Suppressor macrophage treated with lipopolysaccharide for 1 hour (primary cell): Measurements from ENCODE around the gene OR1J1.

Experiments
- DNase-seq, 3 donors: peaks; one replicate each; pipeline ENCODE4 v3.0.0-alpha.2; 2020 to 2022

Gene OR1J1, protein sequence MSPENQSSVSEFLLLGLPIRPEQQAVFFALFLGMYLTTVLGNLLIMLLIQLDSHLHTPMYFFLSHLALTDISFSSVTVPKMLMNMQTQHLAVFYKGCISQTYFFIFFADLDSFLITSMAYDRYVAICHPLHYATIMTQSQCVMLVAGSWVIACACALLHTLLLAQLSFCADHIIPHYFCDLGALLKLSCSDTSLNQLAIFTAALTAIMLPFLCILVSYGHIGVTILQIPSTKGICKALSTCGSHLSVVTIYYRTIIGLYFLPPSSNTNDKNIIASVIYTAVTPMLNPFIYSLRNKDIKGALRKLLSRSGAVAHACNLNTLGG

DNA sequence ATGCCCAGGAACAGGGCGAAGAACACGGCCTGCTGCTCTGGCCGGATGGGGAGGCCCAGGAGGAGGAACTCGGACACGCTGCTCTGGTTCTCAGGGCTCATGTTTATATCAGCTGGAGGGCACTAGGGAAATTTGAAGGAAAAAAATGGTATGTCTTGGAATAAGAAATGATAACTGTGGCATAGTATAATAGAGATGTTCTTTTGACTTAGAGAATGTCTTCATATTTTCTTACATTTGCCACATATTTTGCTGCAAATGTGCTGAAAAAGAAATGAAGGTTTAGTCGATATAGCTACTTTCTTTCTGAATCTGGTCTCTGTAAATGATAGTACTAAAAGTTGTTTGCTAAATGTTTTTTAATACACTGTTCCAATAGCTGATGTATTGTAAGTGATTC, at the start of gene OR1J1:
TSS of gene OR1J1 (minus strand) at position 101 of the 400 bp plus-strand sequence. CDS start at position 101, 0 bp downstream.
- DNase-seq, result no peak

DNA sequence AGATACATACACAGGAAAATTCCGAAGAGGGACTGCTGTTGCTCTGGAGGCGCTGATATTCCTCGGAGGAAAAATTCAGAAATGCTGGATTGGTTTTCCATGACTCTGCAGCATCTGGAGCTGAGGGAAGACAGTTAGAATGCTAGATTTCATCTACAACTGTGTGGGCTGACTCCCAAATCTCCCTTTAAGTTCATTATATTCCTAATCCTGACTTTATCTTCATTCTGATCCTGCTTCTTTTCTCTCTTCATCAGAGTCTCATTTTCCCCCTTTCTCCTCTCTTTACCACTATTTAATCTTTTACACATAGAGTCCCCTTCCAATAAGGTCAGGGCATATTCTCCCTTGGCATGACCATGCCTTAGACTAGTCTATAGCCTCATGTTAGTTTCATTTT, 49.5 kb upstream of the OR1J1 start, which contains the start of gene OR1N1:
TSS of gene OR1N1 (minus strand) at position 101 of the 400 bp plus-strand sequence. CDS start at position 101, 0 bp downstream.
- no peak for DNase-seq

DNA sequence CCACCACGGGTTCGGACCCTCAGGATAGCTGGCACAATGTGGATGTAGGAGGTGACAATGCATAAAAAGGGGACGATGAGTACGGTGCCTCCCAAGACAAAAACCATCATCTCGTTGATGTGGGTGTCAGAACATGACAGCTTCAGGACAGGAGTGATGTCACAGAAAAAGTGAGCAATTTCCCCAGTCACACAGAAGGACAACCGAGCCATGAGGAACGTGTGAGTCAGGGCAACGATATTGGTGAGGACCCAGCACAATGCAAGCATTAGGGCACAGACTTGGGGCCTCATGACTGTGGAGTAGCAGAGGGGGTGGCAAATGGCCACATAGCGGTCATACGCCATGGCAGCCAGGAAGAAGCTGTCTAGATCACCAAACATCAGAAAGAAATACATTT, 48.9 kb upstream of the OR1J1 start:
- no peak for DNase-seq

DNA sequence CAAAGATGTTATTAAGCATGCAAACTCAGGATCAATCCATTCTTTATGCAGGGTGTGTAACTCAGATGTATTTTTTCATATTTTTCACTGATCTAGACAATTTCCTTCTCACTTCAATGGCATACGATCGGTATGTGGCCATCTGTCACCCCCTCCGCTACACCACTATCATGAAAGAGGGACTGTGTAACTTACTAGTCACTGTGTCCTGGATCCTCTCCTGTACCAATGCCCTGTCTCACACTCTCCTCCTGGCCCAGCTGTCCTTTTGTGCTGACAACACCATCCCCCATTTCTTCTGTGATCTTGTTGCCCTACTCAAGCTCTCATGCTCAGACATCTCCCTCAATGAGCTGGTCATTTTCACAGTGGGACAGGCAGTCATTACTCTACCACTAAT, 41.6 kb upstream of the OR1J1 start:
- no peak for DNase-seq

DNA sequence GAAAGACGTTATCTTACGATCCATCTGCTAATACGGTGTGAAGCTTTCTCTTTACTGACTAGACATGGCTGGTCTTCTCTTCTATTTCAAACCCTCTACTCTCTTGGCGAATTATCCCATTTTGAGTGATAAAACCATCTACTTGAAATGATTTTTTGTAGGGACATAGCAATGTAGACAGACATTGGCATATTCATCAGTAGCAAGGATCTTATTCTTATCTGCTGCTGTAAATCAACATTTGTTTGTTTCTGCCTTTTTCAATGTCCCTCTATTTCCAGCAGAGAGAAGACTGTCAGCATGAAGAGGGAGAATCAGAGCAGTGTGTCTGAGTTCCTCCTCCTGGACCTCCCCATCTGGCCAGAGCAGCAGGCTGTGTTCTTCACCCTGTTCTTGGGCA, 41.1 kb upstream of the OR1J1 start, which contains the start of gene OR1J4:
TSS of gene OR1J4 (plus strand) at position 301 of the 400 bp plus-strand sequence. CDS start at position 301, 0 bp downstream.
- no peak for DNase-seq

DNA sequence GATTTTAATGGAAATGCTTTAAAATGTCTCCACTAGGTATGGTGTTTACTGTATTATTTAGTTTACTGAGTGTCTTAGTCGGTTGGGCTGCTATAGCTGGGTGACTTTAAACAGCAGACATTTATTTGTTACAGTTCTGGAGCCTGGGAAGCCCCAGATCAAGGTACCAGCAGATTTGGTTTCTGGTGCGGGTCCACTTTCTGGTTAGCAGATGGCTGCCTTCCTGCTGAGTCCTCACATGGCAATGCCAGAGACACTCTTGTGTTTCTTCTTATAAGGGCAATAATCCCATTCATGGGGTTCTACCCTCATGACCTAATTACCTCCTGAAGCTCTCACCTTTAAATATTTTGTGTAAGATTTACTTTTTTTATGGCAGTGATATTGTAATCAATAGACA, 40.5 kb upstream of the OR1J1 start:
- DNase-seq, result no peak

DNA sequence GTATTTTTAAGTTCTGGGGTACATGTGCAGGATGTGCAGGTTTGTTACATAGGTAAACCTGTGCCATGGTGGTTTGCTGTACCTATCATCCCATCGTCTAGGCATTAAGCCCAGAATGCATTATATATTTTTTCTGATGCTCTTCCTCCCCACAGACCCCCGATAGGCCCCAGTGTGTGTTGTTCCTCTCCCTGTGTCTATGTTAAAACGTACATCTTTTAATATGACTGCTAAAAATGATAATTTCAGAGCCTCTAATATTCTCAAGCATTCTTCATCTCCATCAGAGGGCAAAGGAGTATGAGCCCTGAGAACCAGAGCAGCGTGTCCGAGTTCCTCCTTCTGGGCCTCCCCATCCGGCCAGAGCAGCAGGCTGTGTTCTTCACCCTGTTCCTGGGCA, 32.8 kb upstream of the OR1J1 start, which contains the start of gene OR1J2:
TSS of gene OR1J2 (plus strand) at position 301 of the 400 bp plus-strand sequence. CDS start at position 301, 0 bp downstream.
- DNase-seq, result no peak

DNA sequence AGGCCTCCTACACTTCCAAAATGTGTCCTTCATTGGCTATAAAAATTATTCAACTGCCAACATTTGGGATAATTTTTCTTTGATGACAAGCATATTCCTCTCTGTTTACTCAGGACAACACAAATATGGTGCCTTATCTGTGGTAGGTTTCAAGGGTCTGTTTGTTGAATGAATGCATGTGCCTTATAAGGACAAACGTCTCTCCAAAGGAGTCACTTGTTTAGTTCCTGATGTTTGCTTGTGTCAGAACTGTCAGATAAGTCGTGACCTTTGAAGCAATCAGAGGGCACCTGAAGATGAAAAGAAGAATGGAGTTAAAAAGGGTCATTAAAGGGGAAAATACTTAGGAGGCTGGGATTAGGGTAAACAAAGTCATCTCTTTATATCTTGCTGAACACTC, 29.2 kb upstream of the OR1J1 start:
- DNase-seq, result no peak

DNA sequence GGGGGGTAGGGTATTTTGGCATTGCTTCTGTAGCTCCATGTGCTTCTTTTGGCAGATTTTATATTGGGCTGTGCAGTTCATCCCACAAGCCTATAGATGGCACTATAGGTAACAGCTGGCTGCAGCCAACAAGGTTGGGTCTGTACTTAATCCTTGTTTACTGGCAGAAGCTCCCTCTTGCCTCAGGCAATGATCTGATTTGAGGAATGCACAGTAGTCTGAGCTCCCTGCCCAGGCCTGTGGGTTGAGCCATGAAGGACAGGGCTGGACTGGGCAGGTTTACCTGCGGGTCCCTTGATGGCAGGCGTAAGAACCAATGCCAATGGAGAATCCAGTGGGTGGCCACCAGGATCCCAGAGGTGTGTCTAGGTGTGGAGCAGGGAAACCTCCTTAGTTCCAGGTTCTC, 21.2 kb upstream of the OR1J1 start:
- DNase-seq, result peak; percentile 24 to 55 (median 41)

DNA sequence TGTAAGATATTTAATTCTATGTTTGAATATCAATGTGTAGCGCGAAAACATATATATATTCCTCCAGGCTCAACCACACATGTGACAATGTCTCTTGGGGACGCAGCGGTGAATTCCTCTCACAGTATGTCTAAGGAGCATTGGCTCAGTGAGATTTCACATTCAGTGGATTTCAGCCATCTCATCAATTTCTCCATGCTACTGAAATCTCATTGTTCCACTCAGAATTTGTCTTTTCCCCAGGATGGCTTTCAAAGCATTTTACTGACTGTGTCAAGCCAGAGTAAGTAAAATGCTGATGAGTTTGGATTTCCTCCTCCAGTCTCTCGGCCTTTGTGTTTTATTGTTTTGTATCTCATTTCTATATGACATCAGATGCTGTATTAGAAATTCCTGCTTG, 1.3 kb upstream of the OR1J1 start:
- DNase-seq, result no peak

DNA sequence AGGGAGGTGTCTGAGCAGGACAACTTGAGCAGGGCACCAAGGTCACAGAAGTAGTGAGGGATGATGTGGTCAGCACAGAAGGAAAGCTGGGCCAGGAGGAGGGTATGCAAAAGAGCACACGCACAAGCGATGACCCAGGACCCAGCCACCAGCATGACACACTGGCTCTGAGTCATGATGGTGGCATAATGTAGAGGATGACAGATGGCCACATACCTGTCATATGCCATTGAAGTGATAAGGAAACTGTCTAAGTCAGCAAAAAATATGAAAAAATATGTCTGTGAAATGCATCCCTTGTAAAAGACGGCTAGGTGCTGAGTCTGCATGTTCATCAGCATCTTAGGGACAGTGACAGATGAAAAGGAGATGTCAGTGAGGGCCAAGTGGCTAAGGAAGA, 380 bp downstream of the OR1J1 start:
- DNase-seq, result peak; percentile 25 to 33 (median 30)

DNA sequence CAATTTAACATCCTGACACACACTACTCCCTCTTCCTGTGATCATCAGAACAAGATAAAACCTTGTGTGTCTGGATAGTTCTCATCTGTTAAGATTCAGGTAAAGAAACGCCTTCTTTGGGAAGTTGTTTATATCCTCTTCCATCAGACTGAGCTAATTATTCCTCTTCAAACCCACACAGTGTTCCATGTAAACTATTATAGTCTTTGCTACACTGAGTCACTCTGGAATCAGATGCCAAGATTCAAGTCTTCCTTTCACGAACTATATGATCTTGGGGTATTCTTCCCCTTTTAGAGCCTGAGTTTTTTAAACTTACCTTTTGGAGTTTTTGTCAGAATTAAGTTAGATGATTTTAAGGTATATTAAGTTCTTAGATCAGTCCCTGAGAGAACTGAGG, 2.0 kb downstream of the OR1J1 start:
- no peak for DNase-seq

DNA sequence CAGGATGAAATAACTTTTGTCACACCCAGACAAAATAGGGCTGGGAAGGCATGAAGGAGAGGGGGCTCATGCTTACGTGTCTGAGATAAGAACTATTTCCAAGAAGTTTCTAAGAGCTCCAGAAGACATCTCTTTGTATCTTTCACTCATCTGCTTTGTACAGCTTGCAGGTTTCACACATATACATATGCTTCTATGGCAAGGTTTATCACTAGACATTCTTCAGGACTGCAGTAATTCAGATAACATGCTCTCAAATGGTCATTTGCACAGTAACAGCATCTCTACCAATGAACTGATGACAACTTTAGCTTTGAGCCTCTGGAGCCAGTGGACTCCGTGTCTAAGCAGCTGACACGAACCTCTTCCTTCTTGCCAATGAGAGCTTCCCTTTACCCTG, 3.2 kb downstream of the OR1J1 start:
- no peak for DNase-seq

DNA sequence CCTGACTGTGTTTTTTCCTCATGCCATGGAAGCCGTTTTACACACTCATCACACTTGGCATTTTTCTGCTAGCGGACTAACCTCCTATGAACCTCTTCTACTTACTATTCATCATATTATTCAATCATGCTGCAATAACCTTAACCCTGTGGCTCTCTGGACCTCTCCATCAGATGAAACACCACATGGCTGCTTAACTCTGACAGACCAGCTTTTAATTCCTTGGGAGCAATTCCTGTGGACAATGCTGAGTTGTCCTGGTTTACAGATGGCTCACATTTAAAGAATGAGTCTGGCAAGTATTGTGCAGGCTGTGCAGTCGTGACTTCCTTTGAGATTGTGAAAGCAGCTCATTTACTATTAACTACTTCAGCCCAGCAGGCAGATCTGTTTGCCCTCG, 9.0 kb downstream of the OR1J1 start:
- DNase-seq, result no peak

DNA sequence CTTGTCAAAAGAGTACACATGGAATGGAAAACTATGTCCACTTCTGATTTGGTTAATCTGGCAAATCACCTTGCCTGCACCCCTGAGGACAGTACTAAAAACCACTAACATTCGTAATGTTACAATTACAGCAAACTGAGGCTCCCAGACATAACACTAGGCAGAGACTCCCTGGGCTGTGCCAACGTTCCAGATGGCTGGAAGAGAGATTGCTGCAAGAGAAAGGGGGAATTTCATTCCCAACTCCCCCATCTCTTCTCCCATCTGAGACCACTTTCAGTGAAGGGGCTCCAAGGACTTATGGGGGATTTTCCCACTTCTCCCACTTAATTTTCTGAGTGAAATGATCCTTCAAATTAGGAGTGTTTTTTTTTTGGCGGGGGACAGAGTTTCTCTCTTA, 11.3 kb downstream of the OR1J1 start:
- DNase-seq, result no peak

DNA sequence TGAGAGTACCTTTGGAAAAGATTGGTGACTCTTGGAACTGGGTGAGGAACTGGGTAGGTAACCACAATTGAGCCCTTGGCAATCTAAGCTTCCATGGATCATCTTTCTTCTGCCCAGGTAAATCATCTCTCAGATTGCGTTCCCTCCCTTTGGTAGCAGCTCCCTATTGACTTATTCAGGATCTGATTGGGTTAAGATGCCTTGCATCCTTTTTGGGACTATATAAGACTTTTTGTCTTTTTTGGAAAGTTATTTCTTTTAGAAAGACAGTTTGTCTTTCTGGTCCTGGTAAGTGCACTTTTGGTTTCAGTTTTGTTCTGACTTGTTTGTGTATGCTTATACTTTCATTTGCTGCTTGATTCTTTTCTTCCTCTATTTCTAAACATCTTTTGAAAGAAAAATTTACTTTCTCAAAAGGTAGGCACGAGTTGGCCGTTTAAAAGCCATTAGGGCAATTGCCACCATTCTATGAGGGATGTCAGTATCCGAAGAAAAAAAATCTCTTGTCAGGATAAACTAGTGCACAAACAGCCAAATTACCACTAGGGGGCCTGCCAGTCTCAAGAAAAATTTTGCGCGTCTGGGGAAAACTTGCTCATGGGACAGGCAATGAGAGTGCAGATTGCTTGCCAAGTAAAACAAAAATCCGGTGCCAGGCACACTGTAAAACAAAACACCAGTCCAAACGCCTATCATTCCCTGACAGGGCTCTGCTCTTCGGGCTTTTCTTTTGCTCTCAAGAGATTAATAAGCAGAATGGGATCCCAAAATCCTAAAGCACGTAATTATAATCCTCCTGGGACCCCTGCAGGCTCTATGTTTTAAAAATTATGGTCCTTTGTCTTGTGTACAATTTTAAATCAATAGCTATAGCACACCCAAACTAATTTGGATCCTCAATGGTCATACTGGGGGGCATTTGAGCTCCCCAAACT, 12.8 kb downstream of the OR1J1 start:
- peak; percentile 81 to 87 (median 82) for DNase-seq

DNA sequence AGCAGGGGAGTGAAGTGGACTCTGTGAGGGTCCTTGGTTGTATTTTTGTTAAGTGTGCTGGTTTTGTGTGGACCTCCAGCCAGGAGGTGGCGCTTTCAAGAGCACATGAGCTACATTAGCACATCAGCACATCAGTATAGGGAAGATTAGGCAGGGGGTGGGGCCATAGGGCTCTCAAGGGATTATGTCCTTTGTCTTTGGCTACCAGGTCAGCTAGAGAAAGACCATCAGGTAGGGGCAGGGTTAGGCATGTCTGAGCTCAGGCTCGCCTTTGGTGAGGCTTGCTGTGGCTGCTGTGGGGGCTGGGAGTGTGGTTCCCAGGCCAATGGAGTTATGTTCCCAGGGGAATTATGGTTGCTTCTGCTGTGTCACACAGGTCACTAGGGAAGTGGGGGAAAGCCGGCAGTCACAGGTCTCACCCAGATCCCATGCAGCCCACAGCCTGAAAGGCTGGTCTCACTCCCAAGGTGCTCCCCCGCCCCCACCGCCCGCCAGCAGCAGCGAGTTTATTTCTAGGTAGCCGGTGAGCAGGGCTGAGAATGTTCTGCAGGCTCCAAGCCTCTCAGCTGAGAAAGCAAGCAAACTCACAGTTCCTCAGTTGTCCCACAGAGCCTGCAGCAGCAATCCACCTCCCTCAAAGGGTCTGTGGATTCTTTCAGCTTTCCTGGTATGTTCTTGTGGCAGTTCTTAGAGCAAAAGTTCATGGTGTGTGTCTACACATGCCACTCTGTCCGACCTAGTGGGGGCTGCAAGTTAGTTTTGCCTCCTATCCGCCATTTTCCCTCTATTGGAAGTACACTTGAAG, 13.7 kb downstream of the OR1J1 start:
- DNase-seq, result peak in 2 of 3 donors; percentile 14 to 20

DNA sequence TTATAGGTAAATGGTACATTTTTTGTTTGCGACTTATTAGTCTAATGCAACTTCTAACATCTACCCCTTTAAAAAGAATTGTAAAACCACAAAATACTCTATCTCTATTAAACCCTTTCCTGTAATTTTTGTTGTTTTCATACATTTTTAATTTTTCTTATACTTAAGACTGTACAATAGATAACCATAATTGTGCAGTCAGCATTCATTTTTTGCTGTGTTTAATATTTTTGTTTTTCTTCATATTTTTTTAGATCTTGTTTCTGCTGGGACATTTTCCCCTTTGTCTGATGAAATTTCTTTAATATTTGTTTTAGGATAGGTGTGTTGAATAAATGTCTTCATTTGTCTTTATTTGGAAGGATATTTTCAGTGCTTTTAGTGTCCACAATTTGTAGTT, 19.9 kb downstream of the OR1J1 start:
- DNase-seq, result no peak

DNA sequence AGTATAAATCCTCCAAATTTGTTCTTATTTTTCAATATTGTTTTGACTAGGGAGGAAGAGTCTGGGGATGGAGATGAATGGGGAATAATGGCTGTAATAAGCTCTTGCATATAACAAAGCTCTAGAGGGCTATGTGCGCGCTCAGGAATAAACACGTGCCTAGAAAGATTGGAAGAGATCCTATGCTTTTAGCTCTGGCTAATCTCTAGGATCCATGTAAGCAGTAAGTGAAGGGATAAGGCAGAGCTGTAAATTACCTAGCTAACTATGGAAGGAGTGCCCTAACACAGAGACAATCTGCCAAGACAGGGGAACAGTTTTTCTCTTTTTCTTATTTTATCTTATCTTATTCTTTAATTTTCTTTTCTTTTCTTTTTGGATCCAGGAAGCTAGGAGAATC, 21.6 kb downstream of the OR1J1 start:
- no peak for DNase-seq

DNA sequence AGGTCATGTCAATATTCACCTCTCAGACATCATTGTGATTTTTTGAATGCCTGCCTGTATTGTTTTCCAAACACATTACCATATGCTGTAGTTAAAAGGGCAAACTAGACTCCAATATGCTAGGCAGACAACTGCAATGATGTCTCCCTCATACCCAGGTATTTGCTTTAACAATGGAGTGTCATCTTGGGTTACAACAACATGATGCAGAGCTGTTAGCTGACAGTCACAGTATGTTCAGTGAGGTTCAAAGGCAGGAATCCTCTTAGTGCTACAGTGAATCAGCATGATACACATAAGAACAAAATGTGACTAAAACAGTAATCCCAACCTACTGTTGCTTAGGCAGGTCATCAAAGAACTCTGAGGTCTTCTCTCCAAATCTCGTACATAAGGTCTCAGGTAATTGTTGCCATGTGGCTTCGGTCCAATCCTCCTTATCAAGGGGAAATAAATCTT, 24.0 kb downstream of the OR1J1 start:
- DNase-seq, result no peak

DNA sequence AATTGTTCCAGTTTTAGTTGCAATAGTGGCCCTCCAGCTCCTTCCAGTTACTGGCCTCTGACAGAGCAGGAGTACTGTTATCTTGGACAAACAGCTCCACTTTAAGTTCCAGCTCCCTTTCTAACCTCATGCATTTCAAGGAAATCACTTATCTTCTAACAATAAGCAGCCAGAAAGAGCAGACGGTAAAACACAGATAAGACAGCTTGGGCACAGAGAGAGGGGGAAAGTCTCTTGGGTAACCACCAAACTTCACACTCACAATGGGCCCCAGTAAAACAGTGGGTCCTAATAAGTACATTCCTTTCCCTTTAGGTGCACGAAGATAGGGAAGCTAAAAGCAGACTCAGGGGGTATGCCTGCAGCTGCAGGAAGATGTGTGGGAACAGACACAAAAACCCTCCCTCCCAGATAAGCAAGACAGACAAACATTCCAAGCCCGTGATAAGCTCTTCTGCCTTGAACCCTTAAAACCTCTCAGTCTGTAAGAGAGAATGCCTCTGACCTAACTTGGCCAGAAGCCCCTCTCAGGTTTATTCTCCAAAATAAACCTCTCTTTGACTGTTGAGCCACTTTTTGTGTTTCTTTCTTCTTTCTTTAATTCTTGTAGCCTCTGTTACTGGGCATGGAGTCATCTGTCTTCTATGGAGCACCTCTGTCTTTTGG, 30.8 kb downstream of the OR1J1 start:
- DNase-seq, result no peak

DNA sequence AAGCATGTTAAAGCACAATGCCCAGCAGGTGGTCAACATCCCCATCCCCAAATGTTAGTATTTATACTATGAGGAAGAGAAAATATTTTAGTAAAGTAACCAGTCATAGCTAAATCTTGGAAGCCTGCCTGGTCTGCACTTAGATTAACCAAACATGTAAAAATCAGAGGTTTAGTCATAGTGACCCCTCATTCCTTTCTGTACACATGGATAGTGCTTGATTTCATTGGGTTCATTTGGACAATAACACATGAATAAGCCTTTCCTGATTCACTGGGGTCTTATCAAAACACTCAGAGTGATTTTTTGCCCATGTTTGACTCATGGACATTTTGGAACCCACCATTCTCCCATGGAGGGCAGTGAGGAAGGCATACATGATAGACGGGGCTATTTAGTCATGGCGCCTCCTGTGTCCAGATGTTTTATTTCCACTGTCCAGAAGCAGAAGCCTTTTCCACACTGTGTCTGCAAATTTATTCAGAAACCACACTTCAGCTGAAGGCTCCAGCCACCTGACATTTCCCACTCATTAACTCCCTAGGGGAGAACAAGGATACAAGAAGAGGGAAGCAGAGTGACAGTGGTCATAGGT, 32.5 kb downstream of the OR1J1 start:
- no peak for DNase-seq
